Measurements from ENCODE around the gene ADORA2A. TPM values are rescaled to one million over a fixed set of nuclear protein-coding genes. Genes with fewer than 3 reads are reported as not detected.
A peak's percentile ranks its signal among the peaks of the same experiment; 100 is the strongest.

ADORA2A gene
- total RNA-seq, 2 experiments from 2014 or later = 15.5 to 16.4 TPM

GRCh38 chr22:24420977-24421343 is 6.4 kb upstream of the ADORA2A start:
- Mint-ChIP-seq H3K4me3 (peak overlapping the region; percentile 88), H3K4me1 (ENCODE audit: low read depth) (peaks cover 18% of the 10 kb centered on the region)

GRCh38 chr22:24421428-24421931 is 5.9 kb upstream of the ADORA2A start:
- CTCF ChIA-PET = interaction anchor here (0.8 to 2.2 kb wide), 4 partner anchors 81 to 150 kb away, joined by 4 to 5 read pairs (median 4); partner anchors contain the start of gene SPECC1L
- peak in 8 of 14 experiments; percentile 24 to 71 (median 50) for DNase-seq
- TF ChIP-seq CTCF (IDR thresholded peaks at IDR 0.05) = peak; percentile 45
- peak; percentile 66 for ATAC-seq (ENCODE audit: poor library complexity)
- no peaks in the 10 kb centered on the region for H3K27me3 ChIP-seq (ENCODE audit: control insufficient read depth in 1 of 2, insufficient read depth in 2 of 2, low read length in 2 of 2)
- H3K9me3 ChIP-seq (ENCODE audit: control insufficient read depth in 1 of 2, insufficient read depth in 1 of 2, low read length in 2 of 2) = no peaks in the 10 kb centered on the region
- no peaks in the 10 kb centered on the region for H3K36me3 ChIP-seq (ENCODE audit: insufficient read depth, low read length)
- Mint-ChIP-seq H3K9me3 (no peaks in the 10 kb centered on the region), H3K27me3 (no peaks in the 10 kb centered on the region), H3K27ac (peak overlapping the region; percentile 81), H3K4me1 (ENCODE audit: low read depth) (peaks cover 24% of the 10 kb centered on the region), H3K4me3 (peak overlapping the region; percentile 88), H3K36me3 (ENCODE audit: low read depth) (peaks cover 1% of the 10 kb centered on the region)
- POLR2A ChIA-PET = interaction anchor here (3.3 kb wide), 1 partner anchor 14 kb away, joined by 14 read pairs; no protein-coding TSS in a partner anchor
- intact Hi-C loops (cut with DNase I, micrococcal nuclease) = loop anchor here (1.0 to 10.0 kb wide), 5 partner anchors 66 to 643 kb away; no protein-coding TSS in a partner anchor
- H3K27ac ChIP-seq (ENCODE audit: low read depth in 1 of 2, low read length in 2 of 2) = no peak overlapping the region
- H3K4me3 ChIP-seq (ENCODE audit: low read length) = no peak overlapping the region
- peaks cover 31% of the 10 kb centered on the region for H3K4me1 ChIP-seq (ENCODE audit: insufficient read depth, low read length)

More at GRCh38 chr22:24420977-24421343, 6.4 kb upstream of the ADORA2A start:
- Histone ChIP-seq H3K27me3 (ENCODE audit: control insufficient read depth in 1 of 2, insufficient read depth in 2 of 2, low read length in 2 of 2) (no peaks in the 10 kb centered on the region), H3K9me3 (ENCODE audit: control insufficient read depth in 1 of 2, insufficient read depth in 1 of 2, low read length in 2 of 2) (no peaks in the 10 kb centered on the region), H3K4me3 (ENCODE audit: low read length) (no peak overlapping the region), H3K4me1 (ENCODE audit: insufficient read depth, low read length) (peaks cover 26% of the 10 kb centered on the region), H3K36me3 (ENCODE audit: insufficient read depth, low read length) (peaks cover under 1% of the 10 kb centered on the region), H3K27ac (ENCODE audit: low read depth in 1 of 2, low read length in 2 of 2) (no peak overlapping the region)
- no peak for TF ChIP-seq CTCF (IDR thresholded peaks at IDR 0.05)
- Mint-ChIP-seq H3K27me3 (no peaks in the 10 kb centered on the region), H3K27ac (peak overlapping the region; percentile 81), H3K9me3 (no peaks in the 10 kb centered on the region), H3K36me3 (ENCODE audit: low read depth) (peaks cover 6% of the 10 kb centered on the region)
- ATAC-seq (ENCODE audit: poor library complexity) (no peak), DNase-seq (no peak)
- ChIA-PET CTCF (interaction anchor here (1.6 kb wide), 1 partner anchor 83 kb away, joined by 4 read pairs; no protein-coding TSS in a partner anchor), POLR2A (no interaction called here)
- intact Hi-C loops (cut with DNase I, micrococcal nuclease) = loop anchor here (1.0 to 10.0 kb wide), 5 partner anchors 66 to 644 kb away; no protein-coding TSS in a partner anchor

DNA sequence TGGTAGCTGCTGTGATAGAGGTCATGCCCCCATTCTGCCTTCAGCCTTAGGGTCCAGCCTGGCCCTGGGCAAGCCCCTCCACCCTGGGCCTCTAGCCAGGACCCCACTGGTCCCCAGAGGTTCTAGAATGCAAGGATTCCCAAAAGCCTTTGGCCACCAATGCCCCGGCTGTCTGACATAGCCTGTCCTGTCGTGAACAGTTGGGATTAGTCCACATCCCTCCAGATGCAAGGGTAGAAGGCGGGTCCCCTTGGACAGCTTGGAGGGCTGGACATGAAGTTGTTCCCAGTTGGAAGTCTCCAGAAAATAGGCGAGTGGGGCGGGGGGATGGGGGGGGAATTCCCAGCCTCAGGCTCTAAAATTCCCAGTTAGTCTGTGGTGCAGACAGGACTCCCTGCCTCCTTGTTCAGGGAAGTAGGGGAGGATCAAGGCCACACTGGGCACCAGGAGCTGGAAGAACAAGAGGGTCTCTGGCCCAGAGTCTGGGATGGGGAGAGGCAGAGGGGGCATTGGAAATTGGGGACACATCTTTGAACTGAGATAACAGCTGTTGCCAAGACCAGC is 5.2 kb upstream of the ADORA2A start:
- H3K27ac ChIP-seq (ENCODE audit: low read depth in 1 of 2, low read length in 2 of 2) = no peak overlapping the region
- Mint-ChIP-seq H3K27ac (peak overlapping the region; percentile 72), H3K9me3 (no peaks in the 10 kb centered on the region), H3K4me3 (peak overlapping the region; percentile 88), H3K27me3 (no peaks in the 10 kb centered on the region), H3K4me1 (ENCODE audit: low read depth) (peaks cover 31% of the 10 kb centered on the region), H3K36me3 (ENCODE audit: low read depth) (peaks cover under 1% of the 10 kb centered on the region)
- peaks cover 38% of the 10 kb centered on the region for H3K4me1 ChIP-seq (ENCODE audit: insufficient read depth, low read length)
- H3K4me3 ChIP-seq (ENCODE audit: low read length) = no peak overlapping the region
- ChIA-PET CTCF (interaction anchor here (0.8 to 2.2 kb wide), 4 partner anchors 80 to 151 kb away, joined by 4 to 5 read pairs (median 4); partner anchors contain the start of gene SPECC1L), POLR2A (interaction anchor here (3.3 kb wide), 1 partner anchor 13 kb away, joined by 14 read pairs; no protein-coding TSS in a partner anchor)
- ATAC-seq (ENCODE audit: poor library complexity) = no peak
- H3K27me3 ChIP-seq (ENCODE audit: control insufficient read depth in 1 of 2, insufficient read depth in 2 of 2, low read length in 2 of 2) = no peaks in the 10 kb centered on the region
- no peaks in the 10 kb centered on the region for H3K36me3 ChIP-seq (ENCODE audit: insufficient read depth, low read length)
- intact Hi-C loops (cut with DNase I, micrococcal nuclease) = loop anchor here (5.0 to 10.0 kb wide), 4 partner anchors 65 to 643 kb away; no protein-coding TSS in a partner anchor
- DNase-seq = no peak
- TF ChIP-seq CTCF (IDR thresholded peaks at IDR 0.05) = no peak
- no peaks in the 10 kb centered on the region for H3K9me3 ChIP-seq (ENCODE audit: control insufficient read depth in 1 of 2, insufficient read depth in 1 of 2, low read length in 2 of 2)

Data from CD4-positive, alpha-beta T cell (primary cell).